Measurements from ENCODE around the gene PFDN6.

- no peak for TF ChIP-seq CTCF (conservative IDR thresholded peaks at IDR 0.05; ENCODE audit: low read depth, low read length)
- no peak for TF ChIP-seq EZH2 (IDR thresholded peaks at IDR 0.05; ENCODE audit: low read length, unreplicated experiment)
These were observed 18.3 kb upstream of the PFDN6 start for GRCh38 chr6:33271117-33271467.
